H1 (cell line): ENCODE data around the gene SIGLEC7. TPM values are rescaled to one million over a fixed set of nuclear protein-coding genes. Genes with fewer than 3 reads are reported as not detected.

ENCODE experiments used
- CTCF ChIA-PET: fragments of 300-600 bp; sonication (Branson Sonifier 250); formaldehyde crosslinking; loops from one replicate; lab custom pipeline; 2021; ENCODE audit not compliant: partially characterized antibody; lab: Charles Lee
- POLR2A ChIA-PET: fragments of 300-600 bp; sonication (Branson Sonifier 250); formaldehyde crosslinking; loops from one replicate; lab custom pipeline; 2021; ENCODE audit warnings: inconsistent platforms; ENCODE audit not compliant: partially characterized antibody; lab: Charles Lee
- DNase-seq, 2 experiments: peaks; one replicate each; pipeline versions ENCODE4 v3.0.0 to v3.0.0-alpha.2; 2010 to 2022; ENCODE audit warnings: low spot score in 2 of 2, low read depth in 1 of 2, mixed read lengths in 1 of 2
- FAIRE-seq: peaks from 2 replicates; lab custom pipeline; 2011; peaks lifted over from hg19 to GRCh38; lab: Jason Lieb, UNC
- H2AFZ ChIP-seq: 2 replicates; pipeline ENCODE4 v1.8.1; 2012; ENCODE audit warnings: low read length, inconsistent platforms
- H2AK5ac ChIP-seq: 2 replicates; pipeline ENCODE4 v1.6.1; 2013; ENCODE audit warnings: low read depth, low read length
- H2BK120ac ChIP-seq: replicated peaks from 2 replicates; pipeline ENCODE3; 2013; ENCODE audit warnings: low read depth, low read length, inconsistent platforms
- H2BK12ac ChIP-seq: 2 replicates; pipeline ENCODE4 v1.6.1; 2013; ENCODE audit warnings: low read depth, low read length
- H2BK15ac ChIP-seq: 2 replicates; pipeline ENCODE4 v1.6.1; 2013; ENCODE audit warnings: low read length
- H2BK20ac ChIP-seq: 2 replicates; pipeline ENCODE4 v1.6.1; 2013; ENCODE audit warnings: low read length
- H2BK5ac ChIP-seq: 2 replicates; pipeline ENCODE4 v1.6.1; 2013; ENCODE audit warnings: low read depth, low read length
- H3K14ac ChIP-seq: 2 replicates; pipeline ENCODE4 v1.6.1; 2013; ENCODE audit warnings: inconsistent platforms; ENCODE audit not compliant: insufficient read length
- H3K18ac ChIP-seq: 2 replicates; pipeline ENCODE4 v1.6.1; 2013; ENCODE audit warnings: low read length; ENCODE audit errors: extremely low read depth
- H3K23ac ChIP-seq: 2 replicates; pipeline ENCODE4 v1.6.1; 2013; ENCODE audit warnings: inconsistent platforms; ENCODE audit not compliant: insufficient read length
- H3K23me2 ChIP-seq: 2 replicates; pipeline ENCODE4 v1.6.1; 2013; ENCODE audit warnings: low read depth, low read length
- H3K27ac ChIP-seq: 2 replicates; pipeline ENCODE4 v1.6.1; 2011; ENCODE audit warnings: low read depth, low read length, inconsistent platforms
- H3K27me3 ChIP-seq, 4 experiments: replicated peaks in 1 of 4; 1 replicate in 1 of 4; 2 replicates in 3 of 4; pipeline versions ENCODE4 v1.6.1 to v1.8.1; 2011 to 2013; ENCODE audit warnings: low read length in 3 of 4, mild to moderate bottlenecking in 3 of 4, inconsistent platforms in 2 of 4, mixed read lengths in 2 of 4, moderate library complexity in 1 of 4; ENCODE audit not compliant: control insufficient read depth in 3 of 4, insufficient read depth in 3 of 4; ENCODE audit errors: extremely low read depth in 1 of 4
- H3K36me3 ChIP-seq, 4 experiments: 2 replicates each; pipeline versions ENCODE4 v1.6.1 to v1.8.1; 2011 to 2013; ENCODE audit warnings: mild to moderate bottlenecking in 4 of 4, low read length in 3 of 4, moderate library complexity in 2 of 4, control low read depth in 1 of 4, inconsistent platforms in 1 of 4; ENCODE audit not compliant: insufficient read depth in 4 of 4, control insufficient read depth in 2 of 4
- H3K4ac ChIP-seq: replicated peaks from 2 replicates; pipeline ENCODE3; 2013; ENCODE audit warnings: low read length, low read depth, mixed read lengths, inconsistent platforms; ENCODE audit not compliant: insufficient read length
- H3K4me1 ChIP-seq, 4 experiments: replicated peaks in 1 of 4; 1 replicate in 1 of 4; 2 replicates in 3 of 4; pipeline versions ENCODE4 v1.6.1 to v1.8.1; 2011 to 2013; ENCODE audit warnings: low read length in 3 of 4, inconsistent platforms in 2 of 4, mixed read lengths in 1 of 4; ENCODE audit not compliant: insufficient read depth in 4 of 4, control insufficient read depth in 3 of 4
- H3K4me2 ChIP-seq, 2 experiments: 2 replicates each; pipeline versions ENCODE4 v1.6.1 to v1.8.1; 2011 to 2013; ENCODE audit warnings: low read depth in 2 of 2, low read length in 2 of 2, control low read depth in 1 of 2, inconsistent platforms in 1 of 2, mild to moderate bottlenecking in 1 of 2; ENCODE audit not compliant: insufficient read depth in 1 of 2
- H3K4me3 ChIP-seq, 4 experiments: fragments of 200-600, 300-600 bp in 1 of 4; sonication (generic), shearing (Covaris generic), sonication (Bioruptor Twin) in 1 of 4; 2 replicates each; pipeline versions ENCODE4 v1.5.1 to v1.8.1; 2011 to 2016; ENCODE audit warnings: low read length in 4 of 4, low read depth in 3 of 4, control low read depth in 2 of 4, inconsistent platforms in 2 of 4, mild to moderate bottlenecking in 2 of 4, mixed read lengths in 1 of 4, moderate library complexity in 1 of 4; ENCODE audit not compliant: insufficient read depth in 2 of 4; ENCODE audit errors: extremely low read depth in 1 of 4
- H3K56ac ChIP-seq: replicated peaks from 2 replicates; pipeline ENCODE3; 2013; ENCODE audit warnings: low read depth, mild to moderate bottlenecking, mixed read lengths, low read length, inconsistent platforms; ENCODE audit not compliant: insufficient read length
- H3K79me1 ChIP-seq: 2 replicates; pipeline ENCODE4 v1.6.1; 2013; ENCODE audit warnings: low read depth, low read length, control low read depth
- H3K79me2 ChIP-seq, 2 experiments: 2 replicates each; pipeline versions ENCODE4 v1.6.1 to v1.8.1; 2012 to 2013; ENCODE audit warnings: low read length in 2 of 2, mild to moderate bottlenecking in 2 of 2, inconsistent platforms in 1 of 2; ENCODE audit not compliant: insufficient read depth in 2 of 2, control insufficient read depth in 1 of 2
- H3K9ac ChIP-seq, 4 experiments: replicated peaks in 1 of 4; 1 replicate in 1 of 4; 2 replicates in 3 of 4; pipeline versions ENCODE4 v1.6.1 to v1.8.1; 2011 to 2013; ENCODE audit warnings: low read depth in 3 of 4, low read length in 3 of 4, control low read depth in 2 of 4, mild to moderate bottlenecking in 2 of 4, moderate library complexity in 2 of 4, inconsistent platforms in 1 of 4; ENCODE audit errors: extremely low read depth in 1 of 4
- H3K9me3 ChIP-seq, 2 experiments: 2 replicates each; pipeline versions ENCODE4 v1.6.1 to v1.8.1; 2012 to 2013; ENCODE audit warnings: mild to moderate bottlenecking in 2 of 2, moderate library complexity in 2 of 2, control low read depth in 1 of 2, inconsistent platforms in 1 of 2, low read depth in 1 of 2, low read length in 1 of 2, mixed read lengths in 1 of 2; ENCODE audit not compliant: insufficient read depth in 2 of 2
- H4K20me1 ChIP-seq, 2 experiments: replicated peaks in 1 of 2; 2 replicates each; pipeline versions ENCODE3 to v1.8.1; 2011 to 2013; ENCODE audit warnings: inconsistent platforms in 2 of 2, low read length in 2 of 2, mild to moderate bottlenecking in 1 of 2; ENCODE audit not compliant: insufficient read depth in 2 of 2, control insufficient read depth in 1 of 2
- H4K5ac ChIP-seq: 2 replicates; pipeline ENCODE4 v1.6.1; 2013; ENCODE audit warnings: low read length, low read depth, mixed read lengths, inconsistent platforms; ENCODE audit not compliant: insufficient read length
- H4K8ac ChIP-seq: 2 replicates; pipeline ENCODE4 v1.8.0; 2013; ENCODE audit warnings: mild to moderate bottlenecking, moderate library complexity, low read length, inconsistent platforms; ENCODE audit not compliant: insufficient read depth; ENCODE audit errors: extremely low read depth
- H4K91ac ChIP-seq: replicated peaks from 2 replicates; pipeline ENCODE3; 2013; ENCODE audit warnings: low read length, mixed read lengths, inconsistent platforms; ENCODE audit not compliant: insufficient read length
- BRCA1 ChIP-seq: IDR thresholded peaks from 2 replicates; pipeline ENCODE4 v1.6.1; 2012; ENCODE audit warnings: low read depth, low read length, improper control_type of control experiment
- CHD1 ChIP-seq: IDR thresholded peaks from 2 replicates; pipeline ENCODE4 v1.6.1; 2012; ENCODE audit warnings: low read depth, low read length, improper control_type of control experiment
- KDM1A ChIP-seq: fragments of 200-600, 300-600 bp; sonication (generic); IDR thresholded peaks from 2 replicates; pipeline ENCODE4 v1.7.1; 2016; ENCODE audit warnings: mild to moderate bottlenecking, low read length, borderline replicate concordance
- KDM5A ChIP-seq: fragments of 200-600 bp; IDR thresholded peaks from 2 replicates; pipeline ENCODE4 v1.7.1; 2012; ENCODE audit warnings: mild to moderate bottlenecking, low read length, inconsistent platforms, mixed read lengths
- RFX5 ChIP-seq: IDR thresholded peaks from 2 replicates; pipeline ENCODE4 v1.6.1; 2011; ENCODE audit warnings: low read depth, low read length, improper control_type of control experiment, borderline replicate concordance
- SIX5 ChIP-seq: IDR thresholded peaks from 2 replicates; pipeline ENCODE4 v1.6.1; 2011; ENCODE audit warnings: mild to moderate bottlenecking, low read depth, low read length
- TAF1 ChIP-seq: IDR thresholded peaks from 2 replicates; pipeline ENCODE4 v1.6.1; 2011; ENCODE audit warnings: mild to moderate bottlenecking, low read depth, low read length
- WGBS, 2 experiments: shearing (Covaris generic) in 1 of 2; methylation state at CpG; one replicate each; pipeline versions ENCODE4 v1.1.6 to v1.1.7; 2013 to 2015; ENCODE audit warnings: low lambda C conversion rate in 2 of 2, mixed read lengths in 2 of 2, inconsistent platforms in 1 of 2, low coverage in 1 of 2, missing lambda C conversion rate in 1 of 2; ENCODE audit not compliant: insufficient replicate concordance in 2 of 2, insufficient coverage in 1 of 2, insufficient read length in 1 of 2; ENCODE audit errors: extremely low coverage in 1 of 2, missing lambda C conversion rate in 1 of 2; 5-methylcytosine and 5-hydroxymethylcytosine counted together
- polyA plus RNA-seq, 7 experiments: library from polyadenylated mRNA; depleted of rRNA in 3 of 7; stranded (reverse) in 5 of 7; unstranded in 2 of 7; fragments of >200 nt in 5 of 7; fragments of 200-250 nt in 2 of 7; gene quantifications; 1 replicate in 5 of 7; 2 replicates in 1 of 7; 4 replicates in 1 of 7; pipeline versions ENCODE4 v1.2.1 to v1.2.3, GENCODE V29; 2011 to 2013; ENCODE audit warnings: missing spikeins in 2 of 7, mixed read lengths in 2 of 7
- total RNA-seq: library from RNA; stranded (reverse); fragmentation: NEBNext Ultra II Directional; extraction: Animal tissue kit (Norgen Biotek cat#: 25700); gene quantifications from 2 replicates; pipeline ENCODE4 v1.2.1, GENCODE V29; 2021
- TF ChIP-seq, protein P1 (sequence below): IDR thresholded peaks from 2 replicates; pipeline ENCODE4 v1.6.1; 2011; ENCODE audit warnings: low read depth, mild to moderate bottlenecking, low read length; ENCODE audit not compliant: insufficient read depth

Gene SIGLEC7
- total and polyA plus RNA-seq, 2 of the 8 experiments (the other 6 are each of a cell fraction or from before 2014, with no cell fraction given), result not detected

DNA sequence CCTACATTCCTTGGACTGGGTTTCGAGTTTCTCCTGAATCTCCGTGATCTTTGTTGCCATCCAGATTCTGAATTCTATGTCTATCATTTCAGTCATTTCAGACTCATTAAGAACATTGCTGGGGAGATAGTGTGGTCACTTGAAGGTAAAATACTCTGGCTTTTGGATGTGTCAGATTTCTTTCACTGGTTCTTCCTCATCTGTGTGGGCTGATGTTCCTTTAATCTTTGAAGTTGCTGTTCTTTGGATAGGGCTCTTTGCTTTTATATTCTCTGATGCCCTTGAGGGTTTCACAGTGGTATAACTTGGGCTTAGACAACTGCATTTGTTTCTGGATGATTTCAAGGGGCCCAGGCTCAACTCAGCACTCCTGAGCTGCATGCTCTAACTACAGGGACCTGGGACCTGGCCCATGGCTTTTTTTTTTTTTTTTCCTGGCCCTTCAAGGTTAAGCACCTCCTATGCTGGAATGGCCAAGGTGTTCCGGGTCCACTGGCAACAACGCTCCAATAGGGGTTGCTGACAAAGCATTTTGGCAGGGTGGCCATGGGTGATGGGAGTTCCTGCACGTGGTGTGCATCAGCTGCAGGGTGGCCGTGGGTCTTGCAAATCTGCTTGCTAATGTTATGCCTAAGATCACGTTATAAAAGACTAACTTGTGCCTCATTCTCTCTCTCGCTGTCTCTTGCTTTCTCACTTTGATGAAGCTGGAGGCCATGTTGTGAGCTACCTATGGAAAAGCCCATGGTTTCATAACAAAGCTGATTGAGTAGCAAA, 5.9 kb upstream of the SIGLEC7 start:
- Histone ChIP-seq H2BK120ac (no peak overlapping the region), H4K20me1 (no peaks in the 10 kb centered on the region), H2AFZ (no peak overlapping the region), H2BK15ac (no peak overlapping the region), H2BK5ac (no peak overlapping the region), H3K4me1 (peaks cover 4 to 6% (median 5%) of the 10 kb centered on the region in 4 experiments; a peak in 5 of 7 replicates), H4K5ac (no peak overlapping the region), H3K23ac (no peak overlapping the region), H4K8ac (no peak overlapping the region), H3K4me2 (no peak overlapping the region), H3K18ac (no peak overlapping the region), H3K23me2 (no peaks in the 10 kb centered on the region), H3K79me1 (no peaks in the 10 kb centered on the region), H2BK12ac (no peak overlapping the region), H3K79me2 (no peaks in the 10 kb centered on the region)
- FAIRE-seq, result no peak
- CTCF ChIA-PET, result interaction anchor here (1.7 to 3.0 kb wide), 2 partner anchors 11 to 22 kb away, joined by 5 to 16 read pairs; no protein-coding TSS in a partner anchor
- TF ChIP-seq CHD1 (no peak), BRCA1 (no peak), SIX5 (no peak), RFX5 (no peak), KDM5A (no peak), KDM1A (no peak), TAF1 (no peak)
- TF ChIP-seq, protein P1, sequence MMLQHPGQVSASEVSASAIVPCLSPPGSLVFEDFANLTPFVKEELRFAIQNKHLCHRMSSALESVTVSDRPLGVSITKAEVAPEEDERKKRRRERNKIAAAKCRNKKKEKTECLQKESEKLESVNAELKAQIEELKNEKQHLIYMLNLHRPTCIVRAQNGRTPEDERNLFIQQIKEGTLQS, result no peak
- TF ChIP-seq, all 59 proteins: peak for 0
- POLR2A ChIA-PET, result no interaction called here
- H3K9me3 ChIP-seq, result no peaks in the 10 kb centered on the region
- no peak overlapping the region for H3K27ac ChIP-seq
- no peak overlapping the region for H3K56ac ChIP-seq
- no peak overlapping the region for H3K4me3 ChIP-seq
- no peak for DNase-seq
- no peak overlapping the region for H4K91ac ChIP-seq
- no peak overlapping the region for H3K9ac ChIP-seq
- H2BK20ac ChIP-seq, result no peak overlapping the region
- 92% methylated on average over 7 of the region's 8 CpGs; no CpG with 5 or more reads in 1 of the 2 experiments for WGBS, 2 experiments
- no peak overlapping the region for H3K4ac ChIP-seq
- H3K14ac ChIP-seq, result no peak overlapping the region
- H3K36me3 ChIP-seq, result no peaks in the 10 kb centered on the region
- H2AK5ac ChIP-seq, result no peak overlapping the region
- no peaks in the 10 kb centered on the region for H3K27me3 ChIP-seq
